DMS114 treated with DMSO at 0.1 percent for 48 hours (cell line): Measurements from ENCODE around the gene TSGA10IP.
A peak's percentile ranks its signal among the peaks of the same experiment; 100 is the strongest.
"Not testable (repeated sequence)": the region's sequence is repeated elsewhere in the genome, so short reads cannot be mapped to it uniquely, and the experiment has no call there.

Source experiments
- DNase-seq: peaks from one replicate; lab custom pipeline; 2025; ENCODE audit not compliant: unreplicated experiment; lab: John Stamatoyannopoulos, UW

Gene TSGA10IP

GRCh38 chr11:65945941-65946558 lies 770 bp downstream of the TSGA10IP start:
- DNase-seq = no peak

- DNase-seq = no peak
Observed at GRCh38 chr11:65946655-65947054, 1.4 kb downstream of the TSGA10IP start.

- no peak for DNase-seq
Observed at GRCh38 chr11:65947133-65947532, 1.9 kb downstream of the TSGA10IP start.

- DNase-seq = no peak
Observed at GRCh38 chr11:65947603-65948125, 2.4 kb downstream of the TSGA10IP start.

GRCh38 chr11:65950711-65951110 lies 5.4 kb downstream of the TSGA10IP start:
- DNase-seq = not testable (repeated sequence)

- DNase-seq = not testable (repeated sequence)
Observed at GRCh38 chr11:65951641-65952040, 6.4 kb downstream of the TSGA10IP start.

GRCh38 chr11:65952052-65952521 lies 6.8 kb downstream of the TSGA10IP start:
- no peak for DNase-seq

- no peak for DNase-seq
Observed at GRCh38 chr11:65953471-65953870, 8.2 kb downstream of the TSGA10IP start.

GRCh38 chr11:65954771-65955170 lies 9.5 kb downstream of the TSGA10IP start:
- no peak for DNase-seq

- DNase-seq = no peak
Observed at GRCh38 chr11:65958291-65958690, 13.0 kb downstream of the TSGA10IP start.

GRCh38 chr11:65958774-65959420 lies 13.6 kb downstream of the TSGA10IP start:
- DNase-seq = no peak

GRCh38 chr11:65960824-65961266 lies 15.6 kb downstream of the TSGA10IP start:
- DNase-seq = no peak

GRCh38 chr11:65961267-65962140 lies 16.2 kb downstream of the TSGA10IP start, which contains the start of gene SART1:
TSS of gene SART1 (plus strand) at chr11:65961734. CDS start at chr11:65961781, 47 bp downstream.
- DNase-seq = peak; percentile 96

- no peak for DNase-seq
Observed at GRCh38 chr11:65962141-65962564, 16.9 kb downstream of the TSGA10IP start.

GRCh38 chr11:65964906-65965305 lies 19.6 kb downstream of the TSGA10IP start:
- no peak for DNase-seq

GRCh38 chr11:65965986-65966762 lies 20.9 kb downstream of the TSGA10IP start:
- no peak for DNase-seq

- DNase-seq = no peak
Observed at GRCh38 chr11:65967329-65967934, 22.2 kb downstream of the TSGA10IP start.

- no peak for DNase-seq
Observed at GRCh38 chr11:65968600-65969482, 23.6 kb downstream of the TSGA10IP start.

GRCh38 chr11:65972116-65972515 lies 26.8 kb downstream of the TSGA10IP start:
- DNase-seq = no peak
